Mucosa of descending colon (tissue), 3 donors: Measurements from ENCODE around the gene FPR2. TPM values are rescaled to one million over a fixed set of nuclear protein-coding genes. Genes with fewer than 3 reads are reported as not detected.

Experiments
- ATAC-seq: fragments of 200-7000 bp; cut with Tn5 transposase; one replicate; pipeline ENCODE4 v1.9.1; 2020; ENCODE audit warnings: mild to moderate bottlenecking, moderate library complexity
- DNase-seq, 3 donors: peaks; one replicate each; pipeline ENCODE4 v3.0.0-alpha.2; 2020
- H3K36me3 ChIP-seq: fragments of 200-600 bp; one replicate; pipeline ENCODE4 v1.8.0; 2021; ENCODE audit warnings: low read depth, mild to moderate bottlenecking
- H3K4me1 ChIP-seq: fragments of 200-600 bp; one replicate; pipeline ENCODE4 v1.8.0; 2021; ENCODE audit warnings: low read depth, mild to moderate bottlenecking
- H3K4me3 ChIP-seq: fragments of 200-600 bp; one replicate; pipeline ENCODE4 v1.8.0; 2021; ENCODE audit warnings: mild to moderate bottlenecking
- H3K9me3 ChIP-seq: fragments of 200-600 bp; one replicate; pipeline ENCODE4 v1.8.0; 2021; ENCODE audit warnings: mild to moderate bottlenecking
- intact Hi-C, 2 donors: fragments of 100-400 bp; cut with DNase I in 1 of 2; cut with micrococcal nuclease in 1 of 2; formaldehyde crosslinking; loops; one replicate each; pipeline versions ENCODE4 v1.11.0 to v1.11.1; 2022; cut with DNase I, micrococcal nuclease
- total RNA-seq, 3 donors: library from RNA; stranded (reverse); fragmentation: NEBNext Ultra II Directional in 2 of 3; extraction: Animal tissue kit (Norgen Biotek cat#: 25700) in 2 of 3; gene quantifications; one replicate each; pipeline versions ENCODE4 v1.2.1 to v1.2.4, GENCODE V29; 2021 to 2023
- TF ChIP-seq, protein P1 (sequence below): fragments of 200-600 bp; IDR thresholded peaks from one replicate; pipeline ENCODE4 v1.8.0; 2022; ENCODE audit warnings: antibody characterized with exemption, mild to moderate bottlenecking
- donor health status: DM: no; HTN: no; CAD: no; lungs with moderate emphysema.
- donor health status: DM: no; HTN: no; CAD: no.
- donor health status: DM: no; HTN: yes; CAD: no.

Gene FPR2
- total RNA-seq, 3 donors from 2014 or later, result 0.41 to 2.7 TPM; not detected in 1

DNA sequence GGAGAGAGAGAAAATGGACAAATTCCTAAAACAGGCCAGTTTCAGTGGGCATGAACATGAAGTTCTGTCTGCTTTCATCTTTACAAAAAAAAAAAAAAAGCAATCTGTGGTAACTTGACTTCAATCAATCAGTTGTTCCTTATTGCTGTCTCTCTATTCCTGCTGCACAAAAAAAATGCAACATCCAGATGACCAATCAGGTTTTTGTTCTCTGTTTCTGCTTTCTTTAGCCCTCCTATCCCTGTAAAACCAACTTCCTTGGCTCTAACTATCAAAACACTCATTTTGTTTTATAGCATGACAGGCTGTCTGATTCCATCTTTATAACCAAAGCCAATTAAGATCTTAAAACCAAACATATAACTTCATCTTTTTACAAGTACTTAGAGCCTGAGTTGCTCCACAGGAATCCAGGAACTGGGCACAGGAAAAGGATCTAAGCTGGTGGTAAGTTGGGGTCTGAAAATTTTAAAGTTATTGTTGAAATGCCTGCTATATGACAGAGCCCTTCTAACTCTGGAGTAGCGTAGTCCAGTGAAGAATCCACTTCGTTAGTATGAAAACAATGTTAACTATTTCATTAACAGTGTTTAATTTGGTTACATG, 34.0 kb downstream of the FPR2 start, which contains the start of gene FPR3:
FPR3 (plus strand) TSS at position 273 of the 606 bp plus-strand sequence. CDS start 28,592 bp downstream, outside the sequence.
- DNase-seq, result no peak
- TF ChIP-seq, protein P1, sequence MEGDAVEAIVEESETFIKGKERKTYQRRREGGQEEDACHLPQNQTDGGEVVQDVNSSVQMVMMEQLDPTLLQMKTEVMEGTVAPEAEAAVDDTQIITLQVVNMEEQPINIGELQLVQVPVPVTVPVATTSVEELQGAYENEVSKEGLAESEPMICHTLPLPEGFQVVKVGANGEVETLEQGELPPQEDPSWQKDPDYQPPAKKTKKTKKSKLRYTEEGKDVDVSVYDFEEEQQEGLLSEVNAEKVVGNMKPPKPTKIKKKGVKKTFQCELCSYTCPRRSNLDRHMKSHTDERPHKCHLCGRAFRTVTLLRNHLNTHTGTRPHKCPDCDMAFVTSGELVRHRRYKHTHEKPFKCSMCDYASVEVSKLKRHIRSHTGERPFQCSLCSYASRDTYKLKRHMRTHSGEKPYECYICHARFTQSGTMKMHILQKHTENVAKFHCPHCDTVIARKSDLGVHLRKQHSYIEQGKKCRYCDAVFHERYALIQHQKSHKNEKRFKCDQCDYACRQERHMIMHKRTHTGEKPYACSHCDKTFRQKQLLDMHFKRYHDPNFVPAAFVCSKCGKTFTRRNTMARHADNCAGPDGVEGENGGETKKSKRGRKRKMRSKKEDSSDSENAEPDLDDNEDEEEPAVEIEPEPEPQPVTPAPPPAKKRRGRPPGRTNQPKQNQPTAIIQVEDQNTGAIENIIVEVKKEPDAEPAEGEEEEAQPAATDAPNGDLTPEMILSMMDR, result no peak
- intact Hi-C loops, result no loop called here
- Histone ChIP-seq H3K4me3 (no peak within 1 kb of the TSS), H3K9me3 (peaks cover 10% of the 10 kb centered on the region), H3K4me1 (no peaks in the 10 kb centered on the region), H3K36me3 (no peaks in the 10 kb centered on the region)
- no peak for ATAC-seq

DNA sequence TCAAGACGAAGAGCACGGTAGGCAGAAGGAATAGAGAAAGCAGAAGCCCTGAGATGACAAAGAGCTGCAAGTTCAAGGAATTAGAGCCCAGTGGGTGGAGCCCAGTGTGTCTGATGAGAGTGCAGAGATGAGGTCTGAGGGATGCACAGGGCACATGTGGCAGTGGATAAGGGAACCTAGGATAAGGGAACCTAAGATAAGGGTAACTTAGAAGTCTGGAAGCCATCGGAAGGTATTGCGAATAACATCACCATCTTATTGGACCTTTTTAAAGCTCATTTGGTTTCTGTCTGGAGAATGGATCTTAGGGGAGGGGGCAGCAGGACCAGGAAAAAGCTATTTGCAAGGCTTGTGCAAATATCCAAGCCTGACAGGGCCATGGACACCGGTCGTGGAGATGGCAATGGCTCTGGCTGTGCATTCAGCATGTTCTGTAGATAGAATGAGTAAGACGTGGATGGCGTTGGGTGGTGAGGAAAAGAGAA, 35.3 kb downstream of the FPR2 start:
- intact Hi-C loops, result no loop called here
- TF ChIP-seq, protein P1, result no peak
- H3K4me3 ChIP-seq, result no peak overlapping the region
- DNase-seq, result peak in 1 of 3 donors; percentile 21
- H3K9me3 ChIP-seq, result peaks cover 11% of the 10 kb centered on the region
- no peaks in the 10 kb centered on the region for H3K4me1 ChIP-seq
- ATAC-seq, result no peak
- no peaks in the 10 kb centered on the region for H3K36me3 ChIP-seq

DNA sequence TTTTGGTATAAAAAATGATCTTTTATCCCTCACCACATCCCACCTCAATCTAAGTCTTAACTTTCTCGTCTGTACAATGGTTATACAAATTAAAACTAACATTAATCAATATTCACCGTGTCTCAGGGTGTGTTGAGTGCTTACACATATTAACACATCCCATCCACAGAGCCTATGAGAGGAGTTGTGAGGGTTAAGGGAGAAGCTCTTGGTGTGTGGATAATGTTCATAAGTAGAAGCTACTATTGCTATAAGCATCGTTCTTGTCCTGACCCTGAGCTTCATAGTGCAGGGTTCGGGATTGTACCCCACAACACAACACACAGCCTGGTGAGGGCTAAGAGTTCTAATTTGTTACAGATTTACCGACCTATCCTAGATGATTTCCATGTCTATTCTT, 36.5 kb downstream of the FPR2 start:
- Histone ChIP-seq H3K9me3 (peaks cover 11% of the 10 kb centered on the region), H3K36me3 (no peaks in the 10 kb centered on the region), H3K4me3 (no peak overlapping the region), H3K4me1 (no peaks in the 10 kb centered on the region)
- ATAC-seq, result no peak
- intact Hi-C loops, result no loop called here
- no peak for DNase-seq
- TF ChIP-seq, protein P1, result no peak

DNA sequence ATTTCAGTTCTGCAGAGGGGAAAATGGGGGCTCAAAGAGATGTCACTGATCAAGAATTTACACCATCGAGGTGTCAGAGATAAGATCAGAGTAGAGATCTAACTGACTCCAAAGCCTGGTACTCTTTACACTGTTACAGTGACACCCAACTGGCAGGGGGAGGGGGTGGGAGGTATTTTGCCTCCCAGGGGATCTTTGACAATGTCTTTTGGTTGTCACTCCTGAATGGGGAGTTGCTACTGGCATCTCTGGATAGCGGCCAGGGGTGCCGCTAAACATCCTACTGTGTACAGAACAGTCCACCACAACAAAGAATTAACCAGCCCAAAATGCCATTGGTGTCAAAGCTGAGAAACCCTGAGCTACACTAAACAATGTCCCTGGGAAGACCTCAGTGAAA, 37.1 kb downstream of the FPR2 start:
- no peak for DNase-seq
- H3K4me3 ChIP-seq, result no peak overlapping the region
- intact Hi-C loops, result no loop called here
- no peak for ATAC-seq
- peaks cover 11% of the 10 kb centered on the region for H3K9me3 ChIP-seq
- no peaks in the 10 kb centered on the region for H3K36me3 ChIP-seq
- TF ChIP-seq, protein P1, result no peak
- H3K4me1 ChIP-seq, result no peaks in the 10 kb centered on the region

DNA sequence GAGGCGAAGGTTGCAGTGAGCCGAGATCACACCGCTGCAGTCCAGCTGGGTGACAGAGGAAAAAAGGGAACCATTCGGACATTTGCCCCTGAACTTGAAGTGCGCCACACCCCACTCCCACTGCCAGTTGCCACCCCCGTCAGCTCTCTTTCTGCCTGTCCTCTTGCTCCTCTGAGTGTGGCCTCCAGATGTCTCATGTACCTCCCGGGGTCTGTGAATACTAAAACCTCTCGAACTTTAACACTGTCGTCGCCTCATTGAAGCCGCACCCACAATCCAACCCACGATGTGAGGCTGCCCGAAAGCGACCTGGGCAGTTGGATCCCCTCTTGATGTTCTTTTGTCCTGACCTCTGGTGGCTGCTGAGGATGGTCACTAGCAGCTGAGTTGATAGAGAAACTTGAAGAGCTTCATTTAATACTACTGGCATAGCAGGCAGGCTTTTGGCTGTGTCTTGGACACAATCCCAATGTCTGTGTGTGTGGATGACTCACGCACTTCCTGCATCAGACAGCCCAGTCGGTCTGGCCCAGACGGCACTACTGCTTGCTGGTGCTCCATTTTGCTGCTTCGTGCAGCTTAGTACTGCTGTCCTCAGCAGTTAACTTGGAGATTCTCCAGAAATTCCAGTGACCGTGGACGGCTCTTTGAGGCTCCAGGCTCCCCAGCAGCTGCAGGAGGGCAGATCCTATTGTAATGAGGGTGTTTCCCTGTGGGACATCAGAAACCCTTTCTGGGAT, 38.2 kb downstream of the FPR2 start:
- ATAC-seq, result peak; percentile 87

More for the DNA sequence above, 38.2 kb downstream of the FPR2 start:
- Histone ChIP-seq H3K9me3 (peaks cover 11% of the 10 kb centered on the region), H3K4me3 (no peak overlapping the region), H3K4me1 (no peaks in the 10 kb centered on the region), H3K36me3 (no peaks in the 10 kb centered on the region)
- intact Hi-C loops, result no loop called here
- TF ChIP-seq, protein P1, result no peak
- DNase-seq, result peak; percentile 41 to 80 (median 59)
